ENCODE data around the gene MDFI.

Gene MDFI, protein sequence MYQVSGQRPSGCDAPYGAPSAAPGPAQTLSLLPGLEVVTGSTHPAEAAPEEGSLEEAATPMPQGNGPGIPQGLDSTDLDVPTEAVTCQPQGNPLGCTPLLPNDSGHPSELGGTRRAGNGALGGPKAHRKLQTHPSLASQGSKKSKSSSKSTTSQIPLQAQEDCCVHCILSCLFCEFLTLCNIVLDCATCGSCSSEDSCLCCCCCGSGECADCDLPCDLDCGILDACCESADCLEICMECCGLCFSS

DNA sequence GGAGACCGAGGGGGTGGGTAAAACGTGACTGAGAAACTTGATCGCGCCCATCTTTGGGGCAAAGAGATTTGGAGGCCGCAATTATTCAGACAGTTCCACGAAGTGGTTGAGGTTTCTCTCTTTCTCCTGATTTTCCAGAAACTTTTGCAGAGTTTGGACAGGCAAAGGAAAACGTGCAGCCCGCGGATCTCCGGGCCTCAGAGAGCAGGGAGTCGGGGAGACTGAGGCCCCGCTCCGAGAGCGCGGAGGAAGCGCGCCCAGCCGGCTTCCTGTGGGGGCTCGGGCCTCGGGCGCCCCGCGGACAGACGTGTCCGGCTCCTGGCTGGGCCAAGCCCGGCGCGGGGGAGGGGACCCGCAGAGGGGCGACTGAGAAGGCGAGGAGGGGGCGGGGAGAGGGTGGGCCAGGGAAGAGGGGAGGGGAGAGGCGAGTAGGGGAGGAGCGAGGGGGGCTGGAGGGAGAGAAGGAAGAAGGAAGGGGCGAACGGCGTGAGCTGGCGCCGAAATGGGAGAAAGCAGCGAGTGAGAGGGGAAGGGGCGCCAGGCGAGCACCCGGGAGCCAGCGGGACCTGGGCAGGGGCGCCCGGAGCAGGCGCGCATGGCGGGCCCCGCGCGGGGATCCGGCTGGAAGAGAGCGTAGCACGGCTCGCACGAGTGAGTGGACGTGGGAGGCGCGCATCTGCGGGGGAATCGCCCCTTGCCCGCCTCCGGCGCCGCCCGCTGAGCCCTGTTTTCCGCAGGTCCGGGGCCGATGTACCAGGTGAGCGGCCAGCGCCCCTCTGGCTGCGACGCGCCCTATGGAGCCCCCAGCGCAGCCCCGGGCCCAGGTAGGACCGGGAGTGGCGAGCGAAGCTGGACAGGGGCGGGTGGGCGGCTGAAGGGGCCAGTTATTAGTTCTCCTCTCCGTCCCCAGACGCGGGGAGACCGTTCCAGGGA, at the start of gene MDFI:
Gene MDFI, plus strand, starts transcription at position 467 of the 933 bp plus-strand sequence. Its CDS starts 282 bp downstream, at position 749.
- no peak for DNase-seq (ENCODE audit: low read depth)

DNA sequence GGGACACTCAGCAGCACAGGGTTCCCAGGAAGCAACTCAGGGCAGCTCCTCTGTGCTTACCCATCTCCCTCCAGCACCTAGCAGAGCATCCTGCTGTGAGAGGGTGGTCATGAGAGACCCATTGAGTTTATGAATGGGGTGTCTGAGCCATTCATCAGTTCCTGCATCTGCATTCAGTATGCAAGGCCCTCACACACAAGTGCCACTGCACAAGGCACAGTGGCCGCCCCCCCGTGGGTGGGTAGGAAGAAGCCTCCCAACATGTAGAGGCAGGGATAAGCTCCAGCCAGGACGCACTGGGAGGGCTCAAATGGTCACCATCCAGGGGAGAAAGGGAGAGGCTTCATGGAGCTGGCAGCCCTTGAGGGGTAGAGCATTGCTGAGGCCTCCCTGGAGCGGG, 49.0 kb upstream of the MDFI start:
- no peak for DNase-seq (ENCODE audit: low read depth)

DNA sequence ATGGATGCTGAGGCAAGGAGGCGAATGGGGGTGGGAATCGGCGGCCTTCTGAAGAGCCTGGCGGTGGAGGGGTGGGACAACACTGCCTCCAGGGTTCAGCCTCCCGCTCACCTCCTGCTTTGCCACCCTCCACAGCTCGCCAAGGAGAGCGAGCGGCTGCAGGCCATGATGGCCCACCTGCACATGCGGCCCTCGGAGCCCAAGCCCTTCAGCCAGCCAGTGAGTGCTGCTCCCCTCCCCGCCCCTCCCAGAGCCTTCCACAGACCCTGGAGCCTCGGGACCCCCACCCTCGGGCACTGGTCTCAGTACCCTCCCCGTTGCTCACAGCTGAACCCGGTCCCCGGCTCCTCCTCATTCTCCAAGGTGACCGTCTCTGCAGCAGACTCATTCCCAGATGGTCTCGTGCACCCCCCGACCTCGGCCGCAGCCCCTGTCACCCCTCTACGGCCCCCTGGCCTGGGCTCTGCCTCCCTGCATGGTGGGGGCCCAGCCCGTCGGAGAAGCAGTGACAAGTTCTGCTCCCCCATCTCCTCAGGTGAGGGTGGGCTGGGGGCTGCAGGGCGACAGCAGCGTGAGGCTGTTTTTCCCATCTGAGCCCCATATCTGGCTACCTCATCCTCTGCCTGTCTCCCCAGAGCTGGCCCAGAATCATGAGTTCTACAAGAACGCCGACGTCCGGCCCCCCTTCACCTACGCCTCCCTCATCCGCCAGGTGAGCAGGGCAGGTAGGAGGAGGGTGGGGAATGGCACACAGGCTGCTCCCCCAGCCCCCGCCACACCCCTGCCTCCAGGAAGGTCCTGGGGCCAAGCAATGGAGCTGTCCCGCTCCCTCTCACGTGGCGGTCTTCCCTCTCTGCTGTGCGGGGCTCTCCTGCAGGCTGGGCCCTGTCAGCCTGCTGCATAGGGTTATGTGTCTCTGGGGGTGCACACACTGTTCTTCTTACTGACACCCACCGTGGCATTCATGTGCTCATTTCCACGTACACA, 48.3 kb upstream of the MDFI start:
- DNase-seq (ENCODE audit: low read depth), result no peak

DNA sequence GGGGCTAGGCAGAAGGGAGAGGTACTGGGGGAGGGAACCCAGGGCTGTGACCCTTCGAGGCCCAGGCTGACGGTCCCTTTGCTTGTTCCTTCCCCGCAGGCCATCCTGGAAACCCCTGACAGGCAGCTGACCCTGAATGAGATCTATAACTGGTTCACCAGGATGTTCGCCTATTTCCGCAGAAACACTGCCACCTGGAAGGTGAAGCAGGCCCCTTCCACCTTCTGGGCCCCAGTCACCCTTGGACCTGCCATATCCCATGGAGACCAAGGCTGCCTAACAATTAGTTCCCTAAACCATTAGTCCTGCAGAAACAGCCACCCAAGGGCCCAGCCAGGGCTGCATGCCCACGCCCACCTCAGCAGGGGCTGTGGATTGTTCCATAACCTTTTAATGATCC, 47.1 kb upstream of the MDFI start:
- DNase-seq (ENCODE audit: low read depth), result no peak

DNA sequence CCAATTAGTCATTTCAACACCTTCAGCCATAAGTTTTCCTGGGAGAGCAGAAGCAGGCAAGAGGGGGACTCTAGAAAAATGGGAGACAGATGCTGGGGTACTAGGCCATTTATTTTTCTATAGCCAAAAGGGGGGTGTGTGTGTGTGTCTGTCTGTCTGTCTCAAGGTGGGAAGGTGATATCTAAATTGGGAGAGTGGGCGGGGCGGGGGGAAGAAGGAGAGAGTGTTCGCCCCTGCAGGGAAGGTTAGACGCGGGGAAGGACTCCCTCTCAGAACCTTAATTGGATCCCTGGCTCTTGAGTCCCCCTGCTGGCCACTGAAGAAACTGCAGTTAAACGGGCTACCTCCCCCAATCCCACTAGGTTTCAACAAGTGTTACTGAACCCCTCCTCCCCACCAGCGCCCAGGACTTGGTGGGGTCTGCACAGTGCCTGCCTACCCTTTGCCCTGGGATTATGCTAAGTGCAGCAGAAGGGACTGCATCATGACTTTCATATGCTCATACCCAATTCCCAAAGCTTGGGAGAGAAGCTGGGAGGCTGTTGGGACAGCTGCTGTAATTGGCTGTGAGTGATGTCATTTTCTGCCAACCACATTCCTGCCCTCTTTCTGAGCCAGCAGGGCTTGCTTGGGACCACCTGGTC, 46.3 kb upstream of the MDFI start:
- DNase-seq (ENCODE audit: low read depth), result peak; percentile 72

DNA sequence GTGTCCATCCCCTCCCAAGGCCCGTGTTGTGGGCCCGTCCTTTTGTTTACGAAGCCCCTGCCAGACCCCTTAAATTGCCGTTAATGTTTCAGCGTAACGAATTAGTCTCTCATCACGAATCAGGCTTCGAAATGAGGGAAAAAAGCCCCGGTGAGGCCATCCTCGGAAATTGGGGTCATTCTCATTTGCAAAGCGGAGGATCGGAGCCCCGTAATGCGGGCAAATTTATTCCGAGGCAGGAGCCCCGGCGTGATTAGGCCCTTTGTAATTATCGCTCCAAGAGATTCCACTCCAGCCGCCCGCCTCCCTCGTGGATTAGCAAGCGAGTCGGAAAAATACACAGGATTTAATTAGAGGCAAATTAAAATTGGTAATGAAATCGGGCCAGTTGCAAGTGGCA, 44.9 kb upstream of the MDFI start:
- no peak for DNase-seq (ENCODE audit: low read depth)

DNA sequence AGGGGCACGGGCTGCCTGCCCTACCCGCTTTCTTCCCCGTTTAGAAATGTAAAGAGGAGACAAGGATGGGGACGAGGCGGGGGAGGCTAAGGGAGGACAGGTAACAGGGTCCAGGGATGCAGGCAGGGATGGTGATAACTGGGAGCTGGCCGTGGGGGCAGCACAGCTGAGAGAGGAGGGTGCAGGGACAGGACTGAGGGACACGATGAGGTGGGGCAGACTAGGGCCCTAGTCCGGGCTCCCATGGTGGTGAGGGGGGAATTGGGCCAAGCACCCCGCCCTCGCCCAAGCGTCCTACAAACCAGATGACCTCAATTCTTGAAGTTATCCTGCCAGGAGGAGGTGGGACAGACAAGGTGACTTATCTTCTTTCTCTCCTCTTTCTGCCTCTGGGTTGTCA, 44.4 kb upstream of the MDFI start:
- DNase-seq (ENCODE audit: low read depth), result no peak

DNA sequence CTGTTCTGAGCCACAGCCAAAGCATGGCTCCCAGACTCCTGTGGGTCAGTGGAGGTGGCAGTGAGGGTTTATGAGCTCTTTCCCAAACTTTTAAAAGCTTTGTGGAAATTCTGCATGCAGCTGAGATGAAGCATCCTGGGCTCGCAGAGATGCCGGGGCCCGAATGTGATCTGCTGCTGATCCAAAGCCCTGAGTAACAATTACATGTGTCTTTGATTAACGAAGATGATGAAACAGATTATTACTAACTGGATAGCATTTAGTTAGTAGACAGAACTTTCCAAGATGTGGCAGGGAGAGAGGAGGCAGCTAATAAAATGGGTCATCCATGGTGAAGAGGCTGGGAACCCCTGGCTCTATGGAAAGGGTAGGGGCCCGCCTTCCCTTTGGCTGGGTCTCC, 43.9 kb upstream of the MDFI start:
- no peak for DNase-seq (ENCODE audit: low read depth)

DNA sequence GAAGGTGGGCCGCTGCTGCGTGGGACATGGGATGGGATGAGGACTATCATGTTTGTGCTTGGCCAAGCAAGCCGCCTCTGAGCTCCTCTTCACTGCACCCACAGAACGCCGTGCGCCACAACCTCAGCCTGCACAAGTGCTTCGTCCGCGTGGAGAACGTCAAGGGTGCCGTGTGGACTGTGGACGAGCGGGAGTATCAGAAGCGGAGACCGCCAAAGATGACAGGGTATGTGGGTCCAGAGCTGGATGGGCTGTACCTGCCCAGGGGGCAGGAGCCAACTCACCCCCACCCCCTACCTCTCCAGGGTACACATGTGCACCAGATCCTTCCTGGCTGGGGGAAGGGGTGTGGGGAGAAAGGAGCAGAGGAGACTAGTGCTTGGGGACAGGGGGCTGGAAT, 43.5 kb upstream of the MDFI start:
- no peak for DNase-seq (ENCODE audit: low read depth)

DNA sequence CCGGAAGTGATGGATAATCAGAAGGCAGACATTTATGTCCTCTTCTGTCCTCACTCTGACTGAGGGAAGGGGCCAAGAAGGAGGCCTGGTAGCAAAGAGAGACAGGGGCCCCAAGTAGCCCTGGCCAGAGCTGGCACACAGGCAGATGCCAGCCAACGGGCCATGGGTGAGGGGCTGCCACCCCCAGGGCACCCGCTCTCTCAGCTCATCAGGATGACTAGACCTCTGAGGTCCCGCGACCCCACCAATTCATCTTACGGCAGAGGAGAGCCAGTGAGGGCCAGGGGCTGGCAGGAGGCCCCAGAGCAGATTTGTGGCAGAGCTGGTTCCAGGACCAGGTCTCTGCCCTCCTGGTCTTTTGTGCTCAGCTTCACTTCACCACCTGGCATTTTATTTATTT, 43.1 kb upstream of the MDFI start:
- DNase-seq (ENCODE audit: low read depth), result no peak

DNA sequence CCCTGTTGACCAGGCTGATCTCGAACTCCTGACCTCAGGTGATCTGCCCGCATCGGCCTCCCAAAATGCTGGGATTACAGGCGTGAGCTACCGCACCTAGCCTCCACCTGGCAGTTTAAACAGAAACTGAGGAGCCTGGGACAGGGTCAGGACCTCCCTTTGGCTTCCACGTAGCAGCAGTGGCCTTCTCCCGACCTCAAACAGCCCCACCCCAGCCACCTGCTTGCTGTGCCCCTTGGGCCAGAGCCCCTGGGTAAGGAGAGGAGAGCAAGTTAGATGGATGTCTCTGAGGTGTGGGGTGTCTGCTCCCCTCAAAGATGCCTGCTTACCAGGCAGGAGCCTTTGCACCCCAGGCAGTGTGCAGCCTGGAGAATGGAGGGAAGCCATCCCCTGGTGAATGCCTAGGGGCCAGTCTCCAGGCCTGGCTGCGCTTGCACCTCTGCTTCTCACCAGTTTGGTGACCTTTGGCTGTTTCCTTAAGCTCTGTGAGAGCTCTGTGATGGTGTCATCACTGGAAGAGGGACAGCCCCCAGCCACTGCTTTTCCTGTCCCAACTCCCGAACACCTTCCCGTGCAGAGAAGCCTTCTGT, 42.1 kb upstream of the MDFI start:
- DNase-seq (ENCODE audit: low read depth), result no peak

DNA sequence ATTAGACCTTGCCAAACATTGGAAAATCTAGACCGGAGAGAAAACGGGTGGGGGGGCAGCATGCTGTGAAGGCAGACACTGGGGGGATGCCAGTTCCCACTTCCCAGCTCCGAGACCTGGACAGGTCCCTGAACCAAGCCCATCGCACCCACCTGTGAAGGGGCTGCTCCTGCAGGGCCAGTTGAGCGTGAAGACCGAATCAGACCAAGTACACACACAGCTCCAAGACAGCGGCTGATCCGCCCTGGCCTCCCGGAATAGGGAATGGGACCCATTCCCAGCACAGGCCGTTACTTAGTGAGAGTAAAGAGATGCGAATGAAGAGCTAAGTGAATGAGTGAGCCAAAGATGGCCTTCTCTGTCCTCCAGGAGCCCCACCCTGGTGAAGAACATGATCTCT, 41.5 kb upstream of the MDFI start:
- no peak for DNase-seq (ENCODE audit: low read depth)

DNA sequence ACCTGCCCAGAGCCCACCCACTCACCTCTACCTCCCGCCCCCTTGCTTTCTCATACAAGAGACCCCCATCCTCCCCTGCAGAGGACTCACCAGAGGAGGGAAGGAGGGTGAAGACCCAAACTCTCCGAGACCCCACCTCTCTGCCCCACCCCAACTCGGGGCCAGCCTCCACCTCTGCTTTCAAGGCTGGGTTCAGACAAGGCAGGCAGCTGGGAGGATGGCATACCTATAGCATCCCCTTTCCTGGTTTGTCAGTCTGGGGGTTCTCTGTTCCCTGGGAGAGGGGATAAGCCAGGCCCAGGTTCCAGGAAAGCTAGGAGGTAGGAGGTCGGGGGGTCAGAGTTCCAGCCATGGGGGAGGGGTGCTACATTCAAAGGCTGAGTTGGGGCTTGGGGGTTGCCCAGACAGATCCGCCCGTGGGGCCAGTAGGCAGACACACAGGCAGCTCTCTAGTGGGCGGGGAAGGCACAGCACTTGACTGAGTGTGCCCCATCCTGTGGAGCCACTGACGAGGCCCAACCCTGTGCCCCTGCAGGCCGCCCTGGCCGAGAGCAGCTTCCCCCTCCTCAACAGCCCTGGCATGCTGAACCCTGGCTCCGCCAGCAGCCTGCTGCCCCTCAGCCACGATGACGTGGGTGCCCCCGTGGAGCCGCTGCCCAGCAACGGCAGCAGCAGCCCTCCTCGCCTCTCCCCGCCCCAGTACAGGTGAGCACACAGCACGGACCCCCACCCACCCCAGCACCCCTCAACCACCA, 40.8 kb upstream of the MDFI start:
- DNase-seq (ENCODE audit: low read depth), result no peak

DNA sequence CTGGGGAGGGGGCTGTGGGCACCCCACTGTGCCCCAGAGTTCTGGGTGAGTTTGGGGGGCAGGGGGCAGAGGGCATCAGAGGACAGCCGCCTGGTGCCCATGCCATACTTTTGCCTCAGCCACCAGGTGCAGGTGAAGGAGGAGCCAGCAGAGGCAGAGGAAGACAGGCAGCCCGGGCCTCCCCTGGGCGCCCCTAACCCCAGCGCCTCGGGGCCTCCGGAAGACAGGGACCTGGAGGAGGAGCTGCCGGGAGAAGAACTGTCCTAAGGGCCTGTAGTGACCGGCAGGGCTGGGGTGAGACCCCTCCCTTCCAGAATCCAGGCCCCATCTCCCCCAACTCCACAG, 39.6 kb upstream of the MDFI start:
- DNase-seq (ENCODE audit: low read depth), result no peak

DNA sequence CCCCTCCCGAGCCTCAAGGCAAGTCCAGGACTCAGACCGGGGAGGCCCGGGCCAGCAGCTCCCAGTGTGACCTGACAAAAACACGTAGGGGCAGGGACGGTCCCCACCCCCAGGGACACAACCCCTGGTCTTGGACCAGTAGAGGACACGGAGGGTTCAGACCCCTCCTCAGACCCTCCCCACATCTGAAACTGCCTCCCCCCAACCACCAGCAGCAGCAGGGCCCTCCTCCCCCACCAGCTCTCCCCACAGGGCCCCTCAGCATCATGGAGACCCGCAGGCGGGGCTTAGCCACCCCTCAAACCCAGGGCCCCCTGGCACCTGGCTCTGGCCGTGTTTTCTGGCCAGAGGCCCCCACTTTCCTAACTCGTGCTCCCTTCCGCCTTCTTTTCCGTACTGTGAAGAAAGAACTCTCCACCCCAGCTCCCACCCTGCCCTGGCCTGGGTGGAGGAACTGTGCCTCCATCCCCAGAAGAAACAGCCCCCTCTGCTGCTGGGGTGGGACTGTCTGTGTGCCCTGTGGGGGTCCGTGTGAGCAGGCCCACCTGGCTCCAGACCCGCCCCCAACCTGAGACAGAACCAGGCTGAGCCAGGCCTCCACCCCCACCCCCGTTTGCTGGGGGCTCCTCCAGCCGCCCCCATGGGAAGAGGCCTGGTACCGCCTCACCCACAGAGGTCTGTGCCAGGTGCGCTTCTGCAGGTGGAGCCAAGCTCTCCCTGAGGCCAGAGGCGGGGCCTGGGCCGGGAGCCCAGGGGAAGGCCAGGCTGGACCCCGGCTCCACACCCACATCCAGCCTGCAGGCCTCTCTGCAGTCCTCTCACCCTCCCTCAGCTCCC, 39.0 kb upstream of the MDFI start:
- no peak for DNase-seq (ENCODE audit: low read depth)

DNA sequence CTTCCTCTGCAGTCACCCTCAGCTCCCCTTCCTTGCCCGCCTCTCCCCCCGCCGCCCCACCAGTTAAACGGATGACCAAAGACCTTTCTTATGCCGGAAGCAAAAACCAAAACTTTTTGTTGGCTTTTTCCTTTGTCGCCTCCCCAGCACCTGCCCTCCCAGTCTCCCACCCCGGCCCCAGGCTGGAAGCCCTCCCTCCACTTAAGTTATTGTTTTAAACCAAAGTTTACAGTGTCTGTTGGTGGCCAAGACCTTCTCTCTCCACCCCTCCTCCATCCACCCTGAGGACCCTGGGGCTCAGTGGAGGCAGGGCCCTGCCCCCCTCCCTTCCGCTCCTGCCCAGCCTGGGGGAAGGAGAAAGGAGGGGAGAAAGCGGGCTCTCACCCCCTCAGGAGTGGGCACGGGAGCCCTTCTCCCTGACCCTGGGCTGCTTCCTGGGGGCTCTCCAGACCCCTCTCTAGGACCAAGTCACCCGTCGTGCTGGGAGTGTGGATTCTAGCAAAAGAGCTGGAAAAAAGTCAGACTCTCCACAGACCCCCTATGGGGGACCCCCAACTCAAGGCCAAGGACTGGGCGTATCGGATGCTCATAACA, 38.3 kb upstream of the MDFI start:
- no peak for DNase-seq (ENCODE audit: low read depth)

DNA sequence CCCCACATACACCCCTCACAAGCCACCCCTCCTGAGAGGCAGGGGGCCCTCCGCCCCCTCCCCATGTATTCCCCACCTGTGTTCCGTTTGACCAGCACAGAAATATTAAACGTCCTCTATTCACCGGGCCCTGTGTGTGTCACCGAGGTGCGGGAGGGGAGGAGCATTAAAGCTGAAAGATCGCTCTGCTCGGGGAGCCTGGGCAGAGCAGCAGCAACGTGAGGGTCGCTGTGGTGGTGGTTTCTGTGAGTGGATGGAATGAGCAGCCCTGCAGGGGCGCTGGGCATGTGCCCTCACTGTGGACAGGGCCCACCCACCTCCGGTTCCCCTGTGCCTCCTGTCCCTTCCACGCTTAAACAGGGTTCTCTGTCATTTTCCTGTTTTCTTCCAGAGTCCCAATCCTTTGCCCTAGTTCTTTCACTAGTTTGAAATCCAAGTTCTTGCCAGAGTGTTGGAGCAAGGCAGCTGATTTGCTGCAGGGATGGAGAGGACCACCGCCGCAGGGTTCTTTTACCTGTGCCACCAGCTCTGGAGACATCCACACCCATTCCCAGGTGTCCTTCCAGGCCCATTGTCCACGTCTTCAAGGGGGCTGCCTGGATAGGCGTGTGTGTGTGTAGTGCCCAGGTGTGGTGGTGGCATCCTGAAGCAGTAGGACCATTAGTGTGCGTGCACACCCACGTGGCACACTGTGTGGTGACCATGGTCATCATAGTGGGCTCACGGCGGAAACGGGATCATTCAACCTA, 37.6 kb upstream of the MDFI start:
- no peak for DNase-seq (ENCODE audit: low read depth)

DNA sequence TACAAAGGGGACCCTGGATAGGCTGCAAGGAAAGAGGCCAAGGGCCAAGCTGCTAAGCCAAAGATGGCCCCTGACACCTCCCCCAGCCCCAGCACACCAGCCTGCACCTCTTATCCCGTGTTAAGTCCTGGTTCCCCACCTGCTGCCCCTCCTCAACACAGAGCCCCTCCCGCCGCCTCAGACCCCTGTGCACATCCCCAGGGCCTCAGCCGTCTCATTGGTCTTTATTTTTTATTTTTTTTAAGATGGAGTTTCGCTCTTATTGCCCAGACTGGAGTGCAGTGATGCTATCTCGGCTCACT, 37.1 kb upstream of the MDFI start:
- no peak for DNase-seq (ENCODE audit: low read depth)

DNA sequence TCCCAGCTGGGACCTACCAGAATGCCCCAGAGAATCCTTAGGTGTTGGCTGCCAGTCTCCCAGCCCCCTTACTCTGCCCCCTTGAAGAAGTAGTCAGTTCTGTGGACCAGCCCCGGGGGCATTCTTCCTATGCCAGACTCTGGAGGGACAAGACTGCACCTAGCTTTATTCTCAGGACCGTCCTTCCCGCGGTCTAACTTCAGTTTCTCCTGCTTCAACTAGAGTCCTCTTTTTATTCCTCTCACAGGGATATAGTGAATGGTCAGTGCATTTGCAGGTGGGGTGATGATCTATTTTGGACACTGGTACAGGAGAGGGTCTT, 35.9 kb upstream of the MDFI start:
- DNase-seq (ENCODE audit: low read depth), result no peak

Measured in activated gamma-delta T cell treated with anti-CD3 and anti-CD28 coated beads, Interleukin-2, amount 50 U/mL, for 16 hours (primary cell).